ENCODE results near the gene GPR83.

Gene GPR83

DNA sequence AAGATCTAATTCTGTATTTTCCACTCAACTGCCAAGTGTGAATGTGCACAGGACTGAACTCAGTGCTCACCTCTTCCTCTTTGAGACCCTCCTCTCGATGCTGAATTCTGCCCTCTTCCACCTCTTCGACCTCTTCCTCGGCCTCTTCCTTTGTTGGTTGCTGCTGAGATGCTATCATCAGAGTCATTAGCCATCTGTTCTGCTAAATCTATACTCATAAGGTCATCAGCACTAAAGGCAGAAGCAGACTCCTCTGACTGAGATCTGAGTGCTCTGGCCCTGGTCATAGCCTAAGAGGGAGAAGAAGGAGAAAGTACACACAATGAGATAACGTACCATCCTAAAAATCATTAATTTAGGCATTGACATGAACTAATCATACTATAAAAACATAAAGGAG lies 45.9 kb upstream of the GPR83 start:
- Histone ChIP-seq H2AK5ac (ENCODE audit: low read length, severe bottlenecking) (no peak overlapping the region), H2BK15ac (ENCODE audit: low read depth, poor library complexity, severe bottlenecking) (no peak overlapping the region)
- 94% methylated on average over 3 of the region's 4 CpGs for WGBS

DNA sequence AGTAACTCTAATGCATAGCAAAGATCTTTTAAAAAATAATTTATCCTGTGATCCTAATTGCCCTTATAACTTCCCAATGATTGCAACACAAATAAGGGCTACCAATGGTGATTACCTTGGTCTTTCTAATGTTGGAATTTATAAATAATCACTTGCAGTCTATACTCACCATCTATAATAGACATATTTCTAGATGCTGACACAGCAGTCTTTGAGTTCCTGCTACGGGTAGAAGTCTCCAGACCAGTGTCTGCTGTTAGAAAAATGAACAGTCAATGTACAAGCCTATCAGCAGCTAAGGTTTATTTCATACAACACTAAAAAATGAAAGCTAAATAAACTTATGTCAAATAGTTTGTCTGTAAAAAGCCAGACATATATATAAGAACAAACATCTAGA lies 44.4 kb upstream of the GPR83 start:
- Histone ChIP-seq H3K79me1 (replicated peaks; ENCODE audit: low read length, poor library complexity, severe bottlenecking) (no peaks in the 10 kb centered on the region), H3K18ac (ENCODE audit: low read depth in 1 of 2, low read length in 2 of 2) (no peak overlapping the region), H3K4me3 (ENCODE audit: insufficient read depth in 1 of 2, low read depth in 1 of 2, low read length in 2 of 2) (no peak overlapping the region), H3K27me3 (ENCODE audit: control insufficient read depth in 1 of 2, insufficient read depth in 1 of 2, low read length in 2 of 2) (no peaks in the 10 kb centered on the region), H3K27ac (ENCODE audit: low read length, poor library complexity, severe bottlenecking) (no peak overlapping the region), H2BK120ac (ENCODE audit: low read depth, low read length) (no peak overlapping the region), H3K4me2 (ENCODE audit: low read length, poor library complexity, severe bottlenecking) (no peak overlapping the region), H3K9ac (ENCODE audit: low read length) (no peak overlapping the region), H4K8ac (ENCODE audit: low read length) (no peak overlapping the region), H3K36me3 (ENCODE audit: control insufficient read depth in 1 of 2, insufficient read depth in 2 of 2, low read depth in 1 of 2, low read length in 2 of 2) (peaks cover 0 to 40% of the 10 kb centered on the region in 2 experiments), H3K4me1 (ENCODE audit: control insufficient read depth, insufficient read depth, low read depth, low read length) (no peaks in the 10 kb centered on the region), H2BK12ac (ENCODE audit: low read length in 2 of 2) (no peak overlapping the region), H3K23ac (ENCODE audit: low read length in 2 of 2) (no peak overlapping the region), H2BK5ac (ENCODE audit: low read depth, low read length, poor library complexity, severe bottlenecking) (no peak overlapping the region), H3K9me3 (ENCODE audit: control insufficient read depth, low read length) (no peaks in the 10 kb centered on the region), H2AFZ (ENCODE audit: low read depth, low read length) (no peak overlapping the region), H3K14ac (ENCODE audit: low read length in 2 of 2) (no peak overlapping the region), H4K91ac (ENCODE audit: low read length) (no peak overlapping the region), H2BK15ac (ENCODE audit: low read depth, poor library complexity, severe bottlenecking) (no peak overlapping the region), H2AK5ac (ENCODE audit: low read length, severe bottlenecking) (no peak overlapping the region), H3K4ac (ENCODE audit: low read depth in 1 of 2, low read length in 2 of 2) (no peak overlapping the region)
- no peak for DNase-seq
- 100% methylated on average over 1 of the region's 1 CpG for WGBS

More for the DNA sequence above, 45.9 kb upstream of the GPR83 start:
- Histone ChIP-seq H4K91ac (ENCODE audit: low read length) (no peak overlapping the region), H3K79me1 (replicated peaks; ENCODE audit: low read length, poor library complexity, severe bottlenecking) (no peaks in the 10 kb centered on the region), H2BK12ac (ENCODE audit: low read length in 2 of 2) (no peak overlapping the region), H2AFZ (ENCODE audit: low read depth, low read length) (no peak overlapping the region), H2BK5ac (ENCODE audit: low read depth, low read length, poor library complexity, severe bottlenecking) (no peak overlapping the region), H2BK120ac (ENCODE audit: low read depth, low read length) (no peak overlapping the region), H3K4me1 (ENCODE audit: control insufficient read depth, insufficient read depth, low read depth, low read length) (no peaks in the 10 kb centered on the region), H3K9me3 (ENCODE audit: control insufficient read depth, low read length) (no peaks in the 10 kb centered on the region), H3K36me3 (ENCODE audit: control insufficient read depth in 1 of 2, insufficient read depth in 2 of 2, low read depth in 1 of 2, low read length in 2 of 2) (peaks cover 0 to 33% of the 10 kb centered on the region in 2 experiments), H3K27ac (ENCODE audit: low read length, poor library complexity, severe bottlenecking) (no peak overlapping the region), H3K4me2 (ENCODE audit: low read length, poor library complexity, severe bottlenecking) (no peak overlapping the region), H3K27me3 (ENCODE audit: control insufficient read depth in 1 of 2, insufficient read depth in 1 of 2, low read length in 2 of 2) (no peaks in the 10 kb centered on the region), H3K14ac (ENCODE audit: low read length in 2 of 2) (no peak overlapping the region), H3K18ac (ENCODE audit: low read depth in 1 of 2, low read length in 2 of 2) (no peak overlapping the region), H3K23ac (ENCODE audit: low read length in 2 of 2) (no peak overlapping the region), H3K4me3 (ENCODE audit: insufficient read depth in 1 of 2, low read depth in 1 of 2, low read length in 2 of 2) (no peak overlapping the region), H4K8ac (ENCODE audit: low read length) (no peak overlapping the region), H3K9ac (ENCODE audit: low read length) (no peak overlapping the region), H3K4ac (ENCODE audit: low read depth in 1 of 2, low read length in 2 of 2) (no peak overlapping the region)
- DNase-seq = no peak

DNA sequence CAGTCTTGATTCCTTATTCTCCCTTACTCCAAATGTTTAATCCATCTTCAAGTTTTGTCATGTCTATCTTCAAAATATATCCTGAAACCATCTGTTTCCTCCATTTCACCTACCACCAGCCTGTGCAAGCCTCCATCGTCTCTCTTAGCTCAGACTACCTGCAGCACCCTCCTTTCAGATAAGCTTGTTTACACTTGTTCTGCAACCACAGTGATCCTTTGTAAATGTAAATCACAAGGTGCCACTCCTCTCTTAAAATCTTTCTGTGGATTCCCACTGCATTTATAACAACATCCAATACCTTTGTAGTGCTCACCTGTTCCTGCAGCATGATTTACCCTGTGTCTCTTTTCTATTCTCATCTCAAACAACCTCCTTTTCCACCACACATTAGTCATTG lies 31.8 kb upstream of the GPR83 start:
- Histone ChIP-seq H3K14ac (ENCODE audit: low read length in 2 of 2) (no peak overlapping the region), H3K4me1 (ENCODE audit: control insufficient read depth, insufficient read depth, low read depth, low read length) (no peaks in the 10 kb centered on the region), H2BK12ac (ENCODE audit: low read length in 2 of 2) (no peak overlapping the region), H3K4me2 (ENCODE audit: low read length, poor library complexity, severe bottlenecking) (no peak overlapping the region), H3K23ac (ENCODE audit: low read length in 2 of 2) (no peak overlapping the region), H2AK5ac (ENCODE audit: low read length, severe bottlenecking) (no peak overlapping the region), H2BK120ac (ENCODE audit: low read depth, low read length) (no peak overlapping the region), H3K9me3 (ENCODE audit: control insufficient read depth, low read length) (peaks cover 5% of the 10 kb centered on the region), H3K27me3 (ENCODE audit: control insufficient read depth in 1 of 2, insufficient read depth in 1 of 2, low read length in 2 of 2) (no peaks in the 10 kb centered on the region), H3K36me3 (ENCODE audit: control insufficient read depth in 1 of 2, insufficient read depth in 2 of 2, low read depth in 1 of 2, low read length in 2 of 2) (peaks cover 3 to 60% of the 10 kb centered on the region in 2 experiments), H3K79me1 (replicated peaks; ENCODE audit: low read length, poor library complexity, severe bottlenecking) (no peaks in the 10 kb centered on the region), H2BK5ac (ENCODE audit: low read depth, low read length, poor library complexity, severe bottlenecking) (no peak overlapping the region), H2AFZ (ENCODE audit: low read depth, low read length) (no peak overlapping the region), H3K9ac (ENCODE audit: low read length) (no peak overlapping the region), H2BK15ac (ENCODE audit: low read depth, poor library complexity, severe bottlenecking) (no peak overlapping the region), H3K4ac (ENCODE audit: low read depth in 1 of 2, low read length in 2 of 2) (no peak overlapping the region), H3K18ac (ENCODE audit: low read depth in 1 of 2, low read length in 2 of 2) (no peak overlapping the region), H4K8ac (ENCODE audit: low read length) (no peak overlapping the region), H3K4me3 (ENCODE audit: insufficient read depth in 1 of 2, low read depth in 1 of 2, low read length in 2 of 2) (no peak overlapping the region), H3K27ac (ENCODE audit: low read length, poor library complexity, severe bottlenecking) (no peak overlapping the region), H4K91ac (ENCODE audit: low read length) (no peak overlapping the region)
- 35% methylated on average over 1 of the region's 1 CpG for WGBS
- DNase-seq = no peak

DNA sequence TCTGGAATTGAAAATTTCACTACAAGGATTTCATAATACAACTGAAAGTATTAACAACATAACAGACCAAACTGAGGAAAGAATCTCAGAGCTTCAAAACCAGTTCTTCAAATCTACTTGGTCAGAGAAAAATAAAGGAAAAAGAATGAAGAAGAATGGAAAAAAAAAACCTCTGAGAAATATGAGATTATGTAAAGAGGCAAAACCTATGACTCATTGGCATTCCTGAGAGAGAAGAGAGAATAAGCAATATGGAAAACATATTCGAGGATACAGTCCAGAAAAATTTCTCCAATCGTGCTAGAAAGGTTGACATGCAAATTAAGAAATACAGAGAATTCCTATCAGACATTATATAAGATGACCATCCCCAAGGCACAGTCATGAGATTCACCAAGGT lies 23.4 kb upstream of the GPR83 start:
- WGBS = 92% methylated on average over 2 of the region's 2 CpGs
- no peak overlapping the region for H2AFZ ChIP-seq (ENCODE audit: low read depth, low read length)
- H3K36me3 ChIP-seq (ENCODE audit: control insufficient read depth in 1 of 2, insufficient read depth in 2 of 2, low read depth in 1 of 2, low read length in 2 of 2) = peaks cover 3 to 34% of the 10 kb centered on the region in 2 experiments
- H2AK5ac ChIP-seq (ENCODE audit: low read length, severe bottlenecking) = no peak overlapping the region
- H3K14ac ChIP-seq (ENCODE audit: low read length in 2 of 2) = no peak overlapping the region
- H3K27me3 ChIP-seq (ENCODE audit: control insufficient read depth in 1 of 2, insufficient read depth in 1 of 2, low read length in 2 of 2) = no peaks in the 10 kb centered on the region
- H2BK120ac ChIP-seq (ENCODE audit: low read depth, low read length) = no peak overlapping the region
- no peak overlapping the region for H3K4me2 ChIP-seq (ENCODE audit: low read length, poor library complexity, severe bottlenecking)
- no peak overlapping the region for H3K18ac ChIP-seq (ENCODE audit: low read depth in 1 of 2, low read length in 2 of 2)
- no peak overlapping the region for H4K8ac ChIP-seq (ENCODE audit: low read length)
- peaks cover 9% of the 10 kb centered on the region for H3K9me3 ChIP-seq (ENCODE audit: control insufficient read depth, low read length)
- H2BK5ac ChIP-seq (ENCODE audit: low read depth, low read length, poor library complexity, severe bottlenecking) = no peak overlapping the region
- no peak overlapping the region for H4K91ac ChIP-seq (ENCODE audit: low read length)
- DNase-seq = no peak
- no peak overlapping the region for H2BK15ac ChIP-seq (ENCODE audit: low read depth, poor library complexity, severe bottlenecking)
- H2BK12ac ChIP-seq (ENCODE audit: low read length in 2 of 2) = no peak overlapping the region
- no peak overlapping the region for H3K4ac ChIP-seq (ENCODE audit: low read depth in 1 of 2, low read length in 2 of 2)
- peaks cover 2% of the 10 kb centered on the region for H3K79me1 ChIP-seq (replicated peaks; ENCODE audit: low read length, poor library complexity, severe bottlenecking)
- H3K4me3 ChIP-seq (ENCODE audit: insufficient read depth in 1 of 2, low read depth in 1 of 2, low read length in 2 of 2) = no peak overlapping the region
- no peak overlapping the region for H3K27ac ChIP-seq (ENCODE audit: low read length, poor library complexity, severe bottlenecking)
- no peak overlapping the region for H3K23ac ChIP-seq (ENCODE audit: low read length in 2 of 2)
- peaks cover 10% of the 10 kb centered on the region for H3K4me1 ChIP-seq (ENCODE audit: control insufficient read depth, insufficient read depth, low read depth, low read length)
- H3K9ac ChIP-seq (ENCODE audit: low read length) = no peak overlapping the region

Measured in mesenchymal stem cell (in vitro differentiated cells and primary cell).